Measurements from ENCODE around the gene SLC44A3.

Gene SLC44A3

GRCh38 chr1:94863297-94863911 is 43.2 kb downstream of the SLC44A3 start:
- H3K36me3 ChIP-seq (ENCODE audit: insufficient read depth, low read length) = no peaks in the 10 kb centered on the region
- DNase-seq (ENCODE audit: low read depth, low spot score) = no peak
- TF ChIP-seq EZH2 (IDR thresholded peaks at IDR 0.05) (no peak), FOXP2 (optimal IDR thresholded peaks at IDR 0.05; ENCODE audit: control extremely low read depth, extremely low read length, insufficient read depth) (no peak), POLR2AphosphoS5 (IDR thresholded peaks at IDR 0.05; ENCODE audit: borderline replicate concordance, low read depth, low read length) (no peak)
- no peaks in the 10 kb centered on the region for H3K9me3 ChIP-seq (ENCODE audit: low read depth, low read length)
- H3K4me3 ChIP-seq = no peak overlapping the region
- no peak overlapping the region for H3K27ac ChIP-seq
- no peak overlapping the region for H3K9ac ChIP-seq (ENCODE audit: insufficient read length)

GRCh38 chr1:94863919-94864318 is 43.8 kb downstream of the SLC44A3 start:
- Histone ChIP-seq H3K9me3 (ENCODE audit: low read depth, low read length) (no peaks in the 10 kb centered on the region), H3K9ac (ENCODE audit: insufficient read length) (no peak overlapping the region), H3K36me3 (ENCODE audit: insufficient read depth, low read length) (no peaks in the 10 kb centered on the region), H3K27ac (no peak overlapping the region), H3K4me3 (no peak overlapping the region)
- DNase-seq (ENCODE audit: low read depth, low spot score) = no peak
- TF ChIP-seq FOXP2 (optimal IDR thresholded peaks at IDR 0.05; ENCODE audit: control extremely low read depth, extremely low read length, insufficient read depth) (no peak), EZH2 (IDR thresholded peaks at IDR 0.05) (no peak), POLR2AphosphoS5 (IDR thresholded peaks at IDR 0.05; ENCODE audit: borderline replicate concordance, low read depth, low read length) (no peak)

GRCh38 chr1:94864821-94865220 is 44.7 kb downstream of the SLC44A3 start:
- Histone ChIP-seq H3K9ac (ENCODE audit: insufficient read length) (no peak overlapping the region), H3K4me3 (no peak overlapping the region), H3K27ac (no peak overlapping the region), H3K36me3 (ENCODE audit: insufficient read depth, low read length) (no peaks in the 10 kb centered on the region), H3K9me3 (ENCODE audit: low read depth, low read length) (no peaks in the 10 kb centered on the region)
- TF ChIP-seq FOXP2 (optimal IDR thresholded peaks at IDR 0.05; ENCODE audit: control extremely low read depth, extremely low read length, insufficient read depth) (no peak), POLR2AphosphoS5 (IDR thresholded peaks at IDR 0.05; ENCODE audit: borderline replicate concordance, low read depth, low read length) (no peak), EZH2 (IDR thresholded peaks at IDR 0.05) (no peak)
- no peak for DNase-seq (ENCODE audit: low read depth, low spot score)

- Histone ChIP-seq H3K36me3 (ENCODE audit: insufficient read depth, low read length) (no peaks in the 10 kb centered on the region), H3K9ac (ENCODE audit: insufficient read length) (no peak overlapping the region), H3K27ac (no peak overlapping the region), H3K9me3 (ENCODE audit: low read depth, low read length) (no peaks in the 10 kb centered on the region), H3K4me3 (no peak overlapping the region)
- no peak for TF ChIP-seq EZH2 (IDR thresholded peaks at IDR 0.05)
- no peak for DNase-seq (ENCODE audit: low read depth, low spot score)
These were observed 45.2 kb downstream of the SLC44A3 start for GRCh38 chr1:94865360-94865759.

- no peak overlapping the region for H3K27ac ChIP-seq
- no peaks in the 10 kb centered on the region for H3K9me3 ChIP-seq (ENCODE audit: low read depth, low read length)
- H3K4me3 ChIP-seq = no peak overlapping the region
- TF ChIP-seq EZH2 (IDR thresholded peaks at IDR 0.05) (no peak), FOXP2 (optimal IDR thresholded peaks at IDR 0.05; ENCODE audit: control extremely low read depth, extremely low read length, insufficient read depth) (no peak), POLR2AphosphoS5 (IDR thresholded peaks at IDR 0.05; ENCODE audit: borderline replicate concordance, low read depth, low read length) (no peak)
- no peak overlapping the region for H3K9ac ChIP-seq (ENCODE audit: insufficient read length)
- no peak for DNase-seq (ENCODE audit: low read depth, low spot score)
- H3K36me3 ChIP-seq (ENCODE audit: insufficient read depth, low read length) = no peaks in the 10 kb centered on the region
These were observed 46.1 kb downstream of the SLC44A3 start for GRCh38 chr1:94866164-94866807.

GRCh38 chr1:94871031-94871430 is 50.9 kb downstream of the SLC44A3 start:
- H3K9ac ChIP-seq (ENCODE audit: insufficient read length) = no peak overlapping the region
- no peak for DNase-seq (ENCODE audit: low read depth, low spot score)
- no peaks in the 10 kb centered on the region for H3K36me3 ChIP-seq (ENCODE audit: insufficient read depth, low read length)
- H3K9me3 ChIP-seq (ENCODE audit: low read depth, low read length) = no peaks in the 10 kb centered on the region
- TF ChIP-seq EZH2 (IDR thresholded peaks at IDR 0.05) = no peak
- no peak for TF ChIP-seq FOXP2 (optimal IDR thresholded peaks at IDR 0.05; ENCODE audit: control extremely low read depth, extremely low read length, insufficient read depth)
- no peak for TF ChIP-seq POLR2AphosphoS5 (IDR thresholded peaks at IDR 0.05; ENCODE audit: borderline replicate concordance, low read depth, low read length)
- no peak overlapping the region for H3K4me3 ChIP-seq
- no peak overlapping the region for H3K27ac ChIP-seq

- no peak overlapping the region for H3K27ac ChIP-seq
- H3K4me3 ChIP-seq = no peak overlapping the region
- no peaks in the 10 kb centered on the region for H3K36me3 ChIP-seq (ENCODE audit: insufficient read depth, low read length)
- no peak overlapping the region for H3K9ac ChIP-seq (ENCODE audit: insufficient read length)
- TF ChIP-seq POLR2AphosphoS5 (IDR thresholded peaks at IDR 0.05; ENCODE audit: borderline replicate concordance, low read depth, low read length) = no peak
- TF ChIP-seq FOXP2 (optimal IDR thresholded peaks at IDR 0.05; ENCODE audit: control extremely low read depth, extremely low read length, insufficient read depth) = no peak
- TF ChIP-seq EZH2 (IDR thresholded peaks at IDR 0.05) = no peak
- H3K9me3 ChIP-seq (ENCODE audit: low read depth, low read length) = no peaks in the 10 kb centered on the region
- no peak for DNase-seq (ENCODE audit: low read depth, low spot score)
These were observed 52.8 kb downstream of the SLC44A3 start for GRCh38 chr1:94872771-94873495.

- no peak for DNase-seq (ENCODE audit: low read depth, low spot score)
- no peak for TF ChIP-seq POLR2AphosphoS5 (IDR thresholded peaks at IDR 0.05; ENCODE audit: borderline replicate concordance, low read depth, low read length)
- TF ChIP-seq EZH2 (IDR thresholded peaks at IDR 0.05) = no peak
- no peak for TF ChIP-seq FOXP2 (optimal IDR thresholded peaks at IDR 0.05; ENCODE audit: control extremely low read depth, extremely low read length, insufficient read depth)
- no peak overlapping the region for H3K9ac ChIP-seq (ENCODE audit: insufficient read length)
- no peaks in the 10 kb centered on the region for H3K36me3 ChIP-seq (ENCODE audit: insufficient read depth, low read length)
- H3K9me3 ChIP-seq (ENCODE audit: low read depth, low read length) = no peaks in the 10 kb centered on the region
- no peak overlapping the region for H3K4me3 ChIP-seq
- H3K27ac ChIP-seq = no peak overlapping the region
These were observed 53.6 kb downstream of the SLC44A3 start for GRCh38 chr1:94873520-94874351.

All from SK-N-MC (cell line).